HCT116 (cell line): ENCODE results near the gene NABP1. TPM values are rescaled to one million over a fixed set of nuclear protein-coding genes. Genes with fewer than 3 reads are reported as not detected.

ENCODE experiments used
- ATAC-seq: fragments of 200-7000 bp; cut with Tn5 transposase; 2 replicates; pipeline ENCODE4 v1.9.1; 2020; ENCODE audit warnings: mild to moderate bottlenecking, moderate library complexity
- BruUV-seq: library from RNA; stranded (reverse); fragments of 400-500 nt; replicated peaks from 2 replicates; lab custom pipeline; 2021; lab: Mats Ljungman, UMichigan
- CTCF ChIA-PET: fragments of 300-600 bp; sonication (Branson Sonifier 250); formaldehyde crosslinking; loops from one replicate; lab custom pipeline; 2021; ENCODE audit warnings: antibody characterized with exemption; lab: Charles Lee
- POLR2A ChIA-PET: fragments of 300-600, 350-600 bp; sonication (Branson Sonifier 250); formaldehyde crosslinking; loops from one replicate; lab custom pipeline; 2021; ENCODE audit warnings: antibody characterized with exemption; lab: Charles Lee
- RAD21 ChIA-PET, 2 experiments: fragments of 300-600 bp; sonication (Branson Sonifier 250); formaldehyde crosslinking; loops; one replicate each; lab custom pipeline; 2023; ENCODE audit warnings: low total read pairs in 2 of 2; ENCODE audit not compliant: uncharacterized antibody in 2 of 2, unreplicated experiment in 2 of 2, low non-redundant PET in 1 of 2; lab: Charles Lee
- DNase-seq: peaks from one replicate; pipeline ENCODE4 v3.0.0-alpha.2; 2010; ENCODE audit warnings: low read depth, low spot score
- H2AFZ ChIP-seq: fragments of 200-600 bp; shearing (Covaris generic), sonication (generic); 2 replicates; pipeline ENCODE4 v1.6.1; 2017; ENCODE audit warnings: low read depth, mixed run types, mixed read lengths, antibody characterized with exemption, low read length; ENCODE audit not compliant: poor library complexity, severe bottlenecking
- H3K27ac ChIP-seq: 2 replicates; pipeline ENCODE4 v1.5.1; 2012; ENCODE audit warnings: low read depth, low read length
- H3K27me3 ChIP-seq: fragments of 200-600 bp; sonication (generic); 2 replicates; pipeline ENCODE4 v1.6.1; 2016; ENCODE audit warnings: mixed run types, low read length, mixed read lengths; ENCODE audit not compliant: insufficient read depth
- H3K36me3 ChIP-seq, 2 experiments: fragments of 200-500 bp in 1 of 2; fragments of 200-600 bp in 1 of 2; sonication (Bioruptor generic) in 1 of 2; sonication (generic) in 1 of 2; 2 replicates each; pipeline versions ENCODE4 v1.5.1 to v1.6.1; 2014 to 2016; ENCODE audit warnings: low read length in 2 of 2, inconsistent platforms in 1 of 2, mixed read lengths in 1 of 2, mixed run types in 1 of 2; ENCODE audit not compliant: insufficient read depth in 2 of 2, control insufficient read depth in 1 of 2
- H3K4me1 ChIP-seq, 2 experiments: fragments of 200-600 bp in 1 of 2; sonication (generic) in 1 of 2; 2 replicates each; pipeline versions ENCODE4 v1.5.1 to v1.6.1; 2012 to 2017; ENCODE audit warnings: low read length in 2 of 2, inconsistent platforms in 1 of 2, mild to moderate bottlenecking in 1 of 2, mixed read lengths in 1 of 2, mixed run types in 1 of 2, moderate library complexity in 1 of 2; ENCODE audit not compliant: insufficient read depth in 2 of 2, control insufficient read depth in 1 of 2
- H3K4me2 ChIP-seq: fragments of 200-600 bp; sonication (generic); 2 replicates; pipeline ENCODE4 v1.6.1; 2017; ENCODE audit warnings: mixed run types, low read length, mixed read lengths
- H3K4me3 ChIP-seq, 2 experiments: fragments of 200-600 bp in 1 of 2; sonication (generic) in 1 of 2; replicated peaks in 1 of 2; 2 replicates each; pipeline ENCODE4 v1.5.1; 2011 to 2016; ENCODE audit warnings: low read length in 2 of 2, control low read depth in 1 of 2, low read depth in 1 of 2, mild to moderate bottlenecking in 1 of 2, mixed read lengths in 1 of 2, mixed run types in 1 of 2
- H3K79me2 ChIP-seq: fragments of 200-600 bp; sonication (generic); 2 replicates; pipeline ENCODE4 v1.6.1; 2017; ENCODE audit warnings: mild to moderate bottlenecking, mixed run types, low read length, moderate library complexity, mixed read lengths; ENCODE audit not compliant: insufficient read depth
- H3K9ac ChIP-seq: fragments of 200-600 bp; sonication (generic); 2 replicates; pipeline ENCODE4 v1.6.1; 2016; ENCODE audit warnings: low read length, mixed read lengths
- H3K9me2 ChIP-seq: fragments of 200-600 bp; sonication (generic), shearing (Covaris generic); 2 replicates; pipeline ENCODE4 v1.6.1; 2017; ENCODE audit warnings: mixed run types, mild to moderate bottlenecking, moderate library complexity; ENCODE audit not compliant: insufficient read depth
- H3K9me3 ChIP-seq, 2 experiments: fragments of 200-500 bp in 1 of 2; fragments of 200-600 bp in 1 of 2; sonication (Bioruptor generic) in 1 of 2; sonication (generic) in 1 of 2; 2 replicates each; pipeline ENCODE4 v1.6.1; 2014 to 2017; ENCODE audit warnings: low read length in 2 of 2, mixed read lengths in 2 of 2, inconsistent platforms in 1 of 2, low read depth in 1 of 2, mild to moderate bottlenecking in 1 of 2, mixed run types in 1 of 2, moderate library complexity in 1 of 2; ENCODE audit not compliant: control insufficient read depth in 1 of 2, insufficient read depth in 1 of 2
- H4K20me1 ChIP-seq: fragments of 200-600 bp; sonication (generic), shearing (Covaris generic); 2 replicates; pipeline ENCODE4 v1.6.1; 2017; ENCODE audit warnings: mixed run types, mild to moderate bottlenecking, moderate library complexity; ENCODE audit not compliant: insufficient read depth
- CEBPB ChIP-seq: IDR thresholded peaks from 2 replicates; pipeline ENCODE4 v1.6.1; 2012; ENCODE audit warnings: low read depth
- EZH2 ChIP-seq: fragments of 200-600 bp; sonication (generic); IDR thresholded peaks from 2 replicates; pipeline ENCODE4 v1.6.1; 2017; ENCODE audit warnings: antibody characterized with exemption, mixed run types
- EZH2phosphoT487 ChIP-seq: fragments of 200-600 bp; IDR thresholded peaks from 2 replicates; pipeline ENCODE4 v1.6.1; 2018; ENCODE audit warnings: antibody characterized with exemption, borderline replicate concordance
- JUND ChIP-seq: IDR thresholded peaks from 2 replicates; pipeline ENCODE4 v1.6.1; 2012
- POLR2A ChIP-seq: IDR thresholded peaks from 2 replicates; pipeline ENCODE4 v1.7.0; 2011; ENCODE audit warnings: borderline replicate concordance; ENCODE audit not compliant: insufficient read depth, insufficient read length; ENCODE audit errors: extremely low read depth
- POLR2AphosphoS5 ChIP-seq: IDR thresholded peaks from 2 replicates; pipeline ENCODE4 v1.6.1; 2011; ENCODE audit warnings: mild to moderate bottlenecking, low read depth, low read length, moderate library complexity
- RAD21 ChIP-seq: IDR thresholded peaks from 2 replicates; pipeline ENCODE4 v1.6.1; 2012; ENCODE audit warnings: low read depth, mild to moderate bottlenecking
- SRF ChIP-seq: IDR thresholded peaks from 2 replicates; pipeline ENCODE4 v1.6.1; 2012; ENCODE audit warnings: low read depth
- TCF7L2 ChIP-seq: IDR thresholded peaks from 2 replicates; pipeline ENCODE4 v1.7.0; 2011; ENCODE audit warnings: borderline replicate concordance, inconsistent platforms; ENCODE audit not compliant: insufficient read depth, insufficient read length; ENCODE audit errors: extremely low read depth
- ZNF274 ChIP-seq: fragments of 200-500 bp; sonication (Bioruptor generic); IDR thresholded peaks from 2 replicates; pipeline ENCODE4 v1.6.1; 2014; ENCODE audit warnings: mild to moderate bottlenecking, low read depth, low read length, inconsistent platforms
- intact Hi-C: fragments of 100-400 bp; cut with micrococcal nuclease; formaldehyde crosslinking; loops from 2 replicates; pipeline ENCODE4 v1.10.0; 2022
- total RNA-seq: library from RNA; stranded (reverse); gene quantifications from one replicate; pipeline ENCODE4 v1.2.1, GENCODE V29; 2021; ENCODE audit not compliant: unreplicated experiment
- TF ChIP-seq, protein P1 (sequence below): IDR thresholded peaks from 2 replicates; pipeline ENCODE4 v1.6.1; 2012
- TF ChIP-seq, protein P2 (sequence below): IDR thresholded peaks from 2 replicates; pipeline ENCODE4 v1.6.1; 2012
- TF ChIP-seq, protein P3 (sequence below): IDR thresholded peaks from 2 replicates; pipeline ENCODE4 v1.6.1; 2011; ENCODE audit warnings: mild to moderate bottlenecking, low read length, moderate library complexity; ENCODE audit not compliant: insufficient replicate concordance; ENCODE audit errors: extremely low read depth
- TF ChIP-seq, protein P4 (sequence below): IDR thresholded peaks from 2 replicates; pipeline ENCODE4 v1.6.1; 2012; ENCODE audit warnings: low read depth

The NABP1 gene
- total RNA-seq, 1 experiment from 2014 or later, result 39.3 TPM

DNA sequence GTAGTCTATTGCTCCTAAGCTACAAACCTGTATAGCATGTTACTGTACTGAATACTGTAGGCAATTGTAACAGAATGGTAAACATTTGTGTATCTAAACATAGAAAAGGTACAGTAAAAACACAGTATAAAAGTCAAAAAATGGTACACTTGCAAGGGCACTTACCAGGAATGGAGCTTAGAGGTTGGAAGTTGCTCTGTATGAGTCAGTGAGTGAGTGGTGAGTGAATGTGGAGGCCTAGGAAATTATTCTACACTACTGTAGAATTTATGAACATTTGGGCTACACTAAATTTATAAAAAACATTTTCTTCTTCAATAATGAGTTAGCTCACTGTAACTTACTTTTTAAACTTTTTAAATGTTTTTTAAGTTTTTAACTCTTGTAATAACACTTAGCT, 19.0 kb downstream of the NABP1 start:
- RAD21 ChIA-PET, result no interaction called here
- no peaks in the 10 kb centered on the region for H3K36me3 ChIP-seq
- no peak overlapping the region for H3K4me2 ChIP-seq
- no peak overlapping the region for H3K27ac ChIP-seq
- H2AFZ ChIP-seq, result no peak overlapping the region
- H3K27me3 ChIP-seq, result no peaks in the 10 kb centered on the region
- TF ChIP-seq EZH2, result no peak
- no peak for TF ChIP-seq ZNF274
- TF ChIP-seq, protein P1, sequence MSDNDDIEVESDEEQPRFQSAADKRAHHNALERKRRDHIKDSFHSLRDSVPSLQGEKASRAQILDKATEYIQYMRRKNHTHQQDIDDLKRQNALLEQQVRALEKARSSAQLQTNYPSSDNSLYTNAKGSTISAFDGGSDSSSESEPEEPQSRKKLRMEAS, result no peak
- TF ChIP-seq CEBPB, result no peak
- no peak for TF ChIP-seq TCF7L2
- TF ChIP-seq JUND, result no peak
- no peak for TF ChIP-seq SRF
- TF ChIP-seq EZH2phosphoT487, result no peak
- TF ChIP-seq RAD21, result no peak
- TF ChIP-seq, all 23 proteins: peak for 0
- Histone ChIP-seq H3K9ac (no peak overlapping the region), H3K4me1 (0 out of 4 replicates have a peak, but pooled peaks cover 0 to 3% of the 10 kb centered on the region in 2 experiments), H4K20me1 (no peaks in the 10 kb centered on the region), H3K9me2 (no peaks in the 10 kb centered on the region), H3K79me2 (no peaks in the 10 kb centered on the region), H3K9me3 (no peaks in the 10 kb centered on the region), H3K4me3 (no peak overlapping the region)
- POLR2A ChIA-PET, result interaction anchor here (0.8 kb wide), 2 partner anchors 9 to 19 kb away, joined by 3 to 4 read pairs; partner anchors contain the start of gene NABP1
- intact Hi-C loops, result no loop called here
- ATAC-seq, result no peak
- CTCF ChIA-PET, result interaction anchor here (0.7 to 1.4 kb wide), 3 partner anchors 61 to 465 kb away, joined by 3 read pairs; no protein-coding TSS in a partner anchor
- BruUV-seq, result no TSS peak
- no peak for DNase-seq

DNA sequence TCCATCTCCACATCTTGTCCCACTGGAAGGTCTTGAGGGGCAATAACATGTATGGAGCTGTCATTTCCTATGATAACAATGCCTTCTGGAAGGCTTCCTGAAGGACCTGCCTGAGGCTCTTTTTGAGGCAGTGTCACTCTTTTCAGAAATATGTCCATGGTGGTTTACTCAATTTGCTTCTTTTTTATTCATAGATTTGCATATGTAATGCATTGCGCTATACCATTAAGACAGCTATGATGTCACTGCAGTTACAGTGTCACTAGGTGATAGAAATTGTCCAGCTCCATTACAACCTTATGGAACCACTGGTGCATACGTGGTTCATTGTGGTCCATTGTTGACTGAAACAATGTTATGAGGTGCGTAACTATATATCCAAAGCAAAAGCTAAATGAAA, 19.9 kb downstream of the NABP1 start:
- Histone ChIP-seq H3K27ac (no peak overlapping the region), H3K4me1 (no peaks in the 10 kb centered on the region), H3K9ac (no peak overlapping the region), H2AFZ (no peak overlapping the region), H3K4me3 (no peak overlapping the region), H3K4me2 (no peak overlapping the region), H3K9me3 (no peaks in the 10 kb centered on the region), H3K9me2 (no peaks in the 10 kb centered on the region), H3K79me2 (no peaks in the 10 kb centered on the region), H3K27me3 (no peaks in the 10 kb centered on the region), H3K36me3 (no peaks in the 10 kb centered on the region), H4K20me1 (no peaks in the 10 kb centered on the region)
- ATAC-seq, result no peak
- RAD21 ChIA-PET, result no interaction called here
- TF ChIP-seq, protein P2, sequence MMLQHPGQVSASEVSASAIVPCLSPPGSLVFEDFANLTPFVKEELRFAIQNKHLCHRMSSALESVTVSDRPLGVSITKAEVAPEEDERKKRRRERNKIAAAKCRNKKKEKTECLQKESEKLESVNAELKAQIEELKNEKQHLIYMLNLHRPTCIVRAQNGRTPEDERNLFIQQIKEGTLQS, result no peak
- TF ChIP-seq, protein P3, sequence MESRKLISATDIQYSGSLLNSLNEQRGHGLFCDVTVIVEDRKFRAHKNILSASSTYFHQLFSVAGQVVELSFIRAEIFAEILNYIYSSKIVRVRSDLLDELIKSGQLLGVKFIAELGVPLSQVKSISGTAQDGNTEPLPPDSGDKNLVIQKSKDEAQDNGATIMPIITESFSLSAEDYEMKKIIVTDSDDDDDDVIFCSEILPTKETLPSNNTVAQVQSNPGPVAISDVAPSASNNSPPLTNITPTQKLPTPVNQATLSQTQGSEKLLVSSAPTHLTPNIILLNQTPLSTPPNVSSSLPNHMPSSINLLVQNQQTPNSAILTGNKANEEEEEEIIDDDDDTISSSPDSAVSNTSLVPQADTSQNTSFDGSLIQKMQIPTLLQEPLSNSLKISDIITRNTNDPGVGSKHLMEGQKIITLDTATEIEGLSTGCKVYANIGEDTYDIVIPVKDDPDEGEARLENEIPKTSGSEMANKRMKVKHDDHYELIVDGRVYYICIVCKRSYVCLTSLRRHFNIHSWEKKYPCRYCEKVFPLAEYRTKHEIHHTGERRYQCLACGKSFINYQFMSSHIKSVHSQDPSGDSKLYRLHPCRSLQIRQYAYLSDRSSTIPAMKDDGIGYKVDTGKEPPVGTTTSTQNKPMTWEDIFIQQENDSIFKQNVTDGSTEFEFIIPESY, result no peak
- no peak for TF ChIP-seq SRF
- TF ChIP-seq ZNF274, result no peak
- no peak for TF ChIP-seq POLR2A
- TF ChIP-seq TCF7L2, result no peak
- TF ChIP-seq RAD21, result no peak
- TF ChIP-seq POLR2AphosphoS5, result no peak
- TF ChIP-seq, protein P4, sequence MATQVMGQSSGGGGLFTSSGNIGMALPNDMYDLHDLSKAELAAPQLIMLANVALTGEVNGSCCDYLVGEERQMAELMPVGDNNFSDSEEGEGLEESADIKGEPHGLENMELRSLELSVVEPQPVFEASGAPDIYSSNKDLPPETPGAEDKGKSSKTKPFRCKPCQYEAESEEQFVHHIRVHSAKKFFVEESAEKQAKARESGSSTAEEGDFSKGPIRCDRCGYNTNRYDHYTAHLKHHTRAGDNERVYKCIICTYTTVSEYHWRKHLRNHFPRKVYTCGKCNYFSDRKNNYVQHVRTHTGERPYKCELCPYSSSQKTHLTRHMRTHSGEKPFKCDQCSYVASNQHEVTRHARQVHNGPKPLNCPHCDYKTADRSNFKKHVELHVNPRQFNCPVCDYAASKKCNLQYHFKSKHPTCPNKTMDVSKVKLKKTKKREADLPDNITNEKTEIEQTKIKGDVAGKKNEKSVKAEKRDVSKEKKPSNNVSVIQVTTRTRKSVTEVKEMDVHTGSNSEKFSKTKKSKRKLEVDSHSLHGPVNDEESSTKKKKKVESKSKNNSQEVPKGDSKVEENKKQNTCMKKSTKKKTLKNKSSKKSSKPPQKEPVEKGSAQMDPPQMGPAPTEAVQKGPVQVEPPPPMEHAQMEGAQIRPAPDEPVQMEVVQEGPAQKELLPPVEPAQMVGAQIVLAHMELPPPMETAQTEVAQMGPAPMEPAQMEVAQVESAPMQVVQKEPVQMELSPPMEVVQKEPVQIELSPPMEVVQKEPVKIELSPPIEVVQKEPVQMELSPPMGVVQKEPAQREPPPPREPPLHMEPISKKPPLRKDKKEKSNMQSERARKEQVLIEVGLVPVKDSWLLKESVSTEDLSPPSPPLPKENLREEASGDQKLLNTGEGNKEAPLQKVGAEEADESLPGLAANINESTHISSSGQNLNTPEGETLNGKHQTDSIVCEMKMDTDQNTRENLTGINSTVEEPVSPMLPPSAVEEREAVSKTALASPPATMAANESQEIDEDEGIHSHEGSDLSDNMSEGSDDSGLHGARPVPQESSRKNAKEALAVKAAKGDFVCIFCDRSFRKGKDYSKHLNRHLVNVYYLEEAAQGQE, result no peak
- intact Hi-C loops, result no loop called here
- no peak for DNase-seq
- CTCF ChIA-PET, result interaction anchor here (0.7 to 1.0 kb wide), 2 partner anchors 61 to 465 kb away, joined by 3 read pairs; no protein-coding TSS in a partner anchor
- POLR2A ChIA-PET, result interaction anchor here (1.0 kb wide), 1 partner anchor 139 kb away, joined by 3 read pairs; no protein-coding TSS in a partner anchor
- BruUV-seq, result no TSS peak
